Head of caudate nucleus (tissue), 42 donors: ENCODE data around the gene RASSF5.

ENCODE experiments used
- DNase-seq, 42 donors: peaks; one replicate each; pipeline versions ENCODE4 v3.0.0 to v3.0.0-alpha.2; 2020 to 2021; ENCODE audit warnings: mixed read lengths in 7 of 42
- intact Hi-C: fragments of 100-400 bp; cut with DNase I; formaldehyde crosslinking; loops from one replicate; pipeline ENCODE4 v1.15.0; 2022

Gene RASSF5

GRCh38 chr1:206492589-206492988, 14.7 kb upstream of the RASSF5 start:
- intact Hi-C loops = loop anchor here (5.0 kb wide), 1 partner anchor 90 kb away; no protein-coding TSS in a partner anchor
- no peak for DNase-seq

- intact Hi-C loops = loop anchor here (5.0 kb wide), 1 partner anchor 89 kb away; no protein-coding TSS in a partner anchor
- no peak for DNase-seq
These were observed 14.1 kb upstream of the RASSF5 start for GRCh38 chr1:206493279-206493678.

- DNase-seq = no peak
- intact Hi-C loops = no loop called here
These were observed 12.3 kb upstream of the RASSF5 start for GRCh38 chr1:206495011-206495461.

- no peak for DNase-seq
- intact Hi-C loops = no loop called here
These were observed 11.8 kb upstream of the RASSF5 start for GRCh38 chr1:206495493-206496046.

GRCh38 chr1:206496131-206496793, 11.1 kb upstream of the RASSF5 start:
- DNase-seq = no peak
- intact Hi-C loops = no loop called here

- intact Hi-C loops = no loop called here
- no peak for DNase-seq
These were observed 10.0 kb upstream of the RASSF5 start for GRCh38 chr1:206497363-206497762.

- DNase-seq = no peak
- intact Hi-C loops = no loop called here
These were observed 9.6 kb upstream of the RASSF5 start for GRCh38 chr1:206497774-206498173.

- intact Hi-C loops = no loop called here
- DNase-seq = no peak
These were observed 8.6 kb upstream of the RASSF5 start for GRCh38 chr1:206498685-206499084.

GRCh38 chr1:206500046-206500445, 7.3 kb upstream of the RASSF5 start:
- no peak for DNase-seq
- intact Hi-C loops = no loop called here

- intact Hi-C loops = no loop called here
- no peak for DNase-seq
These were observed 5.5 kb upstream of the RASSF5 start for GRCh38 chr1:206501881-206502280.

- intact Hi-C loops = no loop called here
- no peak for DNase-seq
These were observed 4.9 kb upstream of the RASSF5 start for GRCh38 chr1:206502403-206502802.

- intact Hi-C loops = no loop called here
- no peak for DNase-seq
These were observed 4.5 kb upstream of the RASSF5 start for GRCh38 chr1:206502812-206503211.

- peak in 5 of 42 donors; percentile 20 to 46 (median 28) for DNase-seq
- intact Hi-C loops = no loop called here
These were observed 3.6 kb upstream of the RASSF5 start for GRCh38 chr1:206503591-206504362.

- intact Hi-C loops = no loop called here
- DNase-seq = no peak
These were observed 3.0 kb upstream of the RASSF5 start for GRCh38 chr1:206504363-206504713.

GRCh38 chr1:206505702-206506355, 1.5 kb upstream of the RASSF5 start:
- intact Hi-C loops = no loop called here
- no peak for DNase-seq

- intact Hi-C loops = no loop called here
- no peak for DNase-seq
These were observed 687 bp upstream of the RASSF5 start for GRCh38 chr1:206506405-206507283.

- intact Hi-C loops = no loop called here
- no peak for DNase-seq
These were observed 979 bp downstream of the RASSF5 start for GRCh38 chr1:206508130-206508889.

- intact Hi-C loops = no loop called here
- no peak for DNase-seq
These were observed 1.6 kb downstream of the RASSF5 start for GRCh38 chr1:206508956-206509355.
